SK-N-MC (cell line): Measurements from ENCODE around the gene ITPKB.

Experiments
- EZH2 ChIP-seq: fragments of 200-600 bp; sonication (generic); IDR thresholded peaks from one replicate; pipeline ENCODE4 v1.6.1; 2017; ENCODE audit warnings: antibody characterized with exemption
- POLR2AphosphoS5 ChIP-seq: IDR thresholded peaks from 2 replicates; pipeline ENCODE4 v1.6.1; 2012; ENCODE audit warnings: mild to moderate bottlenecking, low read depth, low read length, borderline replicate concordance

DNA sequence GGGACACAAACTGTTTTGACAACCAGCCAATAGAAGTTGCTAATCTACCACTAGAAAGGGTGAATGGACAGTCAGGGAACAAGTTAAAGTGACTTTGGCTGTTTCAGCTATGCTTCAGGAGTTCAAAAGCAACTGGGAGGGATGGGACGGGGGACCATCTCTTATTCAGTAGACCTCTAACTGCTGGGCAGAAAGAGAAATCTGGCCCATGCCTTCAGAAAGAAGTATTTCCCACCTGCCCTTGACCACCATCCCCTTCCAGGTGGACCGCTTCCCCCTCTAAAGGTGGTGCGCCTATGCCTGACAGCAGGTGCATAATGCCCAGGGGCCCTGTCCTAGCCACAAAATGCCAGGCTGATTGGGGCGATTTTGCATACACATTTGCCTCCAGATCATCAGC is 5.2 kb downstream of the ITPKB start:
- TF ChIP-seq EZH2: no peak
- no peak for TF ChIP-seq POLR2AphosphoS5
